Spleen (tissue), 7 donors: Measurements from ENCODE around the gene PYCR2.

Experiments
- CTCF ChIP-seq, 11 experiments: fragments of 200-600 bp in 7 of 11; fragments of 450-650 bp in 4 of 11; sonication (generic) in 4 of 11; IDR thresholded peaks in 8 of 11; conservative IDR thresholded peaks in 3 of 11; 1 replicate in 7 of 11; 2 replicates in 4 of 11; pipeline versions ENCODE4 v1.4.0 to v1.8.0; 2016 to 2021; ENCODE audit warnings: antibody characterized with exemption in 11 of 11, inconsistent platforms in 4 of 11, mild to moderate bottlenecking in 1 of 11
- POLR2A ChIP-seq, 3 donors: fragments of 450-650 bp; IDR thresholded peaks; one replicate each; pipeline ENCODE4 v1.5.1; 2017; ENCODE audit warnings: antibody characterized with exemption in 3 of 3, mild to moderate bottlenecking in 1 of 3
- donor health status: DM: no; HTN: no; CAD: no; lungs with moderate emphysema.
- donor health status: DM: no; HTN: no; CAD: no.
- donor health status: DM: no; HTN: no; CAD: no.

- TF ChIP-seq CTCF (IDR thresholded peaks at IDR 0.05 in 8 of 11, conservative IDR thresholded peaks at IDR 0.05 in 3 of 11) (no peak), POLR2A (IDR thresholded peaks at IDR 0.05) (no peak)
Measured at GRCh38 chr1:225919906-225920305, 4.1 kb downstream of the PYCR2 start.
